NT2/D1 (cell line): ENCODE data around the gene TMEM115.

Source experiments
- YY1 ChIP-seq: IDR thresholded peaks from 2 replicates; pipeline ENCODE4 v1.6.1; 2011; ENCODE audit not compliant: insufficient read length, insufficient read depth
- ZNF274 ChIP-seq: IDR thresholded peaks from 2 replicates; pipeline ENCODE4 v1.6.1; 2011; ENCODE audit warnings: mild to moderate bottlenecking, low read depth, low read length

GRCh38 chr3:50388016-50388719 is 28.8 kb upstream of the TMEM115 start:
- TF ChIP-seq YY1 = no peak
- TF ChIP-seq ZNF274 = no peak
